Ovary (tissue), 3 donors: ENCODE results near the gene GSTT2B.

Experiments
- POLR2A ChIP-seq: fragments of 450-650 bp; IDR thresholded peaks from one replicate; pipeline ENCODE4 v1.6.1; 2017; ENCODE audit warnings: antibody characterized with exemption, mild to moderate bottlenecking, moderate library complexity
- TF ChIP-seq, protein P1 (sequence below), 3 donors: fragments of 450-650 bp in 2 of 3; fragments of 200-600 bp in 1 of 3; IDR thresholded peaks; one replicate each; pipeline versions ENCODE4 v1.5.1 to v1.8.0; 2016 to 2022; ENCODE audit warnings: antibody characterized with exemption in 3 of 3, mild to moderate bottlenecking in 1 of 3
- donor health status: DM: no; HTN: no; CAD: no.

DNA sequence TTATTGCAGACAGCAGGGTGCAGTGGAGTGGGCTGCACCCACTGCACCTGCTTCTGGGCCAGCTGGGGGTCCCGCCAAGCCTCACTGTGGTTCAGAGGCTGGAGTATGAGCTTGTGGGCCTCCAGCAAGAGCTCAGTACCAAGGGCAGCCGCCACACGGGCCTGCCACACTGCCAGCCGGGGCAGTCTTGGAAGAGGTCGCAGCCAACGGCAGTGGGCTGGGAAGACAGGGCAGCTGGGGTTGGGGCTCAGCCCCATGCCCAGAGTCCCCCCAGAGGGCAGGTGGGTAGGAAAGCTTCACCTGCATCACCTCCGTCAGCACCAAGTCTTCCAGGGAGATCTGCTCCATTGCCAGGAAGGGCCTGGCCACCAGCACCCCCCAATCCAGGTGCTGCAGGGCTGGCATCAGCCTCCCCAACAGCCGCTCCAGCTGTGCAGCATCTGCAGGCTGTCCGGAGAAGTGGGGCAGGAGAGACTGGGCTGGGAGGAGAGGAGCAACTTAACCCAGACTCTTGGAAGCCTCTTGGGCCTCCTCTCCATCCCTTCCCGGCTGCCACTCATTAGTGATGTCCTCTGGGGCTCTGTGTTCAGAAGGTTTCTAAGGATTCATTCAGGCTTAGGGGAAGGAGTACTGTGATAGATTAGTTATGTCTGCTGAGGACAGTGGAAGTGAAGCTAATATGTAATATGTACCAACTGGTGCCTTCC, 45.4 kb upstream of the GSTT2B start:
- TF ChIP-seq, protein P1, sequence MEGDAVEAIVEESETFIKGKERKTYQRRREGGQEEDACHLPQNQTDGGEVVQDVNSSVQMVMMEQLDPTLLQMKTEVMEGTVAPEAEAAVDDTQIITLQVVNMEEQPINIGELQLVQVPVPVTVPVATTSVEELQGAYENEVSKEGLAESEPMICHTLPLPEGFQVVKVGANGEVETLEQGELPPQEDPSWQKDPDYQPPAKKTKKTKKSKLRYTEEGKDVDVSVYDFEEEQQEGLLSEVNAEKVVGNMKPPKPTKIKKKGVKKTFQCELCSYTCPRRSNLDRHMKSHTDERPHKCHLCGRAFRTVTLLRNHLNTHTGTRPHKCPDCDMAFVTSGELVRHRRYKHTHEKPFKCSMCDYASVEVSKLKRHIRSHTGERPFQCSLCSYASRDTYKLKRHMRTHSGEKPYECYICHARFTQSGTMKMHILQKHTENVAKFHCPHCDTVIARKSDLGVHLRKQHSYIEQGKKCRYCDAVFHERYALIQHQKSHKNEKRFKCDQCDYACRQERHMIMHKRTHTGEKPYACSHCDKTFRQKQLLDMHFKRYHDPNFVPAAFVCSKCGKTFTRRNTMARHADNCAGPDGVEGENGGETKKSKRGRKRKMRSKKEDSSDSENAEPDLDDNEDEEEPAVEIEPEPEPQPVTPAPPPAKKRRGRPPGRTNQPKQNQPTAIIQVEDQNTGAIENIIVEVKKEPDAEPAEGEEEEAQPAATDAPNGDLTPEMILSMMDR (IDR thresholded peaks at IDR 0.05): no peak
- no peak for TF ChIP-seq POLR2A
